GM18520 (cell line): ENCODE data around the gene EIF3I.

Experiments
- ATAC-seq: cut with Tn5 transposase; IDR thresholded peaks from one replicate; pipeline ENCODE4 v1.9.1; 2021; ENCODE audit not compliant: unreplicated experiment

Gene EIF3I

DNA sequence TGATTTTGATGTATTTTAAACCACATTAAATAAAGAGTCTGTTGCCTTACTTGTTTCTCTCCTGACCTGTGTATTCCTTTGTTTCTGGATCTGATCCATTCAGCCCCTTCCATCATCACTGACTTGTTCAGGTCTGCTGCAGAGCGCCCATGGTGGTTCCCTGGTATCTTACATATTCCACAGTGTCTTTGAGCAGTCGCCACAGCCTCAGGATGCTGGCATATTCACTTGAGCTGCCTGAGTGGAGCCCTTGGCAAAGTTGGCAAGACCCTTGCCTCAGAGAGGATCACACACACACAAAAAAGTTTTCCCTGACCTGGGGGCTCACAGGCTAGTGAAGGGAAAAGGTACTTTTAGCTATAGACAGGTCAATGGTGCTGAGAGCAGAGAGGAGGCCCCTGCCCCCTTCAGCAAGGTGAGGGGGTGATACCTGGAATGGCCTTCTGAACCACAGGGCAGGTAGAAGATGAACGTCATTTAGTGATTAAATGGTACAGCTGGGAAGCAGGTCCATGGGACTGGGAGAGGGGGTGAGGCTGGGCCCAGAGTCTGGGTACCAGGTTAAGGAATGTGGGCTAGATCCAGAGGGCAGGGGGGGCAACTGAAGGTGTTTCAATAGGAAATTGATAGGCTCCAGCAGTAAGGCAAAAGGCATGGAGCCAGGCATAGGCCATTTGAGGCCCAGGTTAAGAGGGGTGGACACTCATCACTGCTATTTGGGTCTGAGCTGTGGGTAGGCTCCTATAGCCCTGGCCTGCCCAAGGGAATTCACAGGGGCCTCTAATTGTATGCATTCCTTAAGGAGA, 23.8 kb upstream of the EIF3I start:
- no peak for ATAC-seq

GRCh38 chr1:32199043-32199716, 23.0 kb upstream of the EIF3I start:
- ATAC-seq = no peak

DNA sequence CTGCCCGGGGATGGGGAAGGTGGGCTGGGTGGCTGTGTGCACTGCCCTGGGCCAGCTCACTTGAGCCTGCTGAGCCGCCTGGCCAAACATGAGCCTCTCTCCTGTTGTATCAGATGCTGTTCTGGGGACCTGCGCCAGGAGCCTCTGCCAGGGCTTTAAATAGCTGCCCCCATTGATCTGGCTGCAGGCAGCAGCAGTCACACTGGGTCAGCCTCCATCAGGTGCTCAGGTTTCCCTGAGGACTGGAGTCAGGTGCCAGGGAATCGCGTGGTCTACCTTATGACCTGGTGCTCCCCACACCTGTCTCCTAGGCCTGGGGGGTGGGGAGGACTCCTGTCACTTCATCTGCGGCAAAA, 22.5 kb upstream of the EIF3I start:
- ATAC-seq = no peak

- no peak for ATAC-seq
These were observed 21.8 kb upstream of the EIF3I start, which contains the start of gene CCDC28B for GRCh38 chr1:32200226-32201010. TSS of gene CCDC28B (plus strand) at chr1:32200595. CDS start at chr1:32201936, 1,341 bp downstream.

- ATAC-seq = no peak
These were observed 21.0 kb upstream of the EIF3I start for GRCh38 chr1:32201011-32201855.

- ATAC-seq = no peak
These were observed 17.3 kb upstream of the EIF3I start for GRCh38 chr1:32204943-32205361.

GRCh38 chr1:32205401-32206370, 16.5 kb upstream of the EIF3I start, which contains the start of gene IQCC:
TSS of gene IQCC (plus strand) at chr1:32205671. CDS start at chr1:32205682, 11 bp downstream.
- no peak for ATAC-seq

DNA sequence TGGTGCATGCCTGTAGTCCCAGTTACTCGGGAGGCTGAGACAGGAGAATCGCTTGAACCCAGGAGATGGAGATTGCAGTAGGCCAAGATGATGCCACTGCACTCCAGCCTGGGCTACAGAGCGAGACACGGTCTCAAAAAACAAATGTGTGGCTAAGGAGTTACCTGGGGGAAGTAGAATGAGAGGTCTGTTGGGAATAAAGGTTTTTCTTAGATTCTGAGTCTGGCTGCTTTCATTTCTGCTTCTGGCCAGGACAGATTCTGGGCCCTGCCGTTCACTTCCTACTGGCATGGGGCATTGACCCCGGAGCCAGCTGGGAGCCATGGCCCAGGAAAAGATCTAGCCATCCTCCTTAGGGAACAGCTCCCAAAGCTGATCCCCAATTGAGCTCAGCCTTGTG, 13.7 kb upstream of the EIF3I start:
- ATAC-seq = no peak

GRCh38 chr1:32208891-32209328, 13.3 kb upstream of the EIF3I start, which contains the start of gene DCDC2B:
TSS of gene DCDC2B (plus strand) at chr1:32209089. CDS start at chr1:32209094, 5 bp downstream.
- ATAC-seq = no peak

DNA sequence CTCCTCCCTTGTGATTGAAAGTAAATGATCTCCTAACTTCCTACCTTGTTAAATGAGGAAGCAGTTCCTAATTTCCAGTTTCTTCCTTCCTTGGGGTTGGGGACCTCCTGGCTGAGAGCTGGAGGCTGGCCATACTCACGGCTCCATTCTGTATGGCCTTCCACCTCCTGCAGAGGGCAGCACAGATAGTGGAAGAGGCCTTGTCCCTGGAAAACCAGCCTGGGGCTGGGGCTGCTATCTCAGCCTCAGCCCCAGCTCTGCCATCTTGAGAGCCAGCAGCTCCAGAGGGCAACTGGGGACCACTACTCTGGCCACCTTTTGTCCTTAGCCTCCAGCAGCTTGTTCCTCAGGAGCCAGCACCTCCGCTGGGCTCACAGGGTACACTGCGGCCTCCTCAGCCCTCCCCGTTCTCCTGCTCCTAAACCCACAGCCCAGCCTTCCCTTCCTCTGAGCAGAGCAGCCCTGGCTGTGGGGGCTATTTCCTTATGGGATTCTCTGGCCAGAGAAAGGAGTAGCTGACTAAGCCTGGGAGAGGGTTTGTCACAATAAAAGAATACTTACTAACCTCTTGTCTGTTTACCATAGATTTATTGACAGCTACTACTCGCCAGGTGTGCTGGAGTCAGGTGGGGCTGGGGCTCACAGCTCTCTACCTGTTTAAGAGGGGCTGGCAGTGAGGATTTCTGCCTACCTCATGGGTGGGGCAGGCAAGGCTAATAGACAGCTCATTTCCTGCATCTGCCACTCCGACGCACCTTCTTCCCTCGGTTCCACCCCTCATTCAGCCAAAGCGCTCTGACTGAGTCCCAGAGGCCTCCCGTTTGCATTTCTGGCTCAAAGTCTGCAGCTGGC, 6.4 kb upstream of the EIF3I start:
- ATAC-seq = no peak

DNA sequence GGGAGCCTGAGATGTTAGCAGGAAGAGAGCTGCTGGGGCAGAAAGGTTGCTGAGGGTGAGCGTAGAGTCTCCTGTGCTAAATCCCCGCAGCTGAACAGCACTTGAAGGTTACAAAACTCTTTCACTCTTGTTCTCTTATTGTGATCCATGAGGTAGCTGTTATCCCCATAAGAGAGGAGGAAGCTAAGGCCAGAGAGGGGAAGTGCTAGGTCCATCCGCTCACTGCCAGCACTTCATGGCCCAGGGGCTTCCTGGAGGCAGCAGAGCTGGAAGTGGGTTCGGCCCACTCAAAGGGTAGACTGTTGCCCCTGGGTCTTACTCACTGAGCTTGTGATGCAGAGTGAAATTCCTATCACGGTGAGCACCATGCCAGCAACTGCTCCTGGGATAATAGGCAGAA, 5.6 kb upstream of the EIF3I start:
- ATAC-seq = no peak

DNA sequence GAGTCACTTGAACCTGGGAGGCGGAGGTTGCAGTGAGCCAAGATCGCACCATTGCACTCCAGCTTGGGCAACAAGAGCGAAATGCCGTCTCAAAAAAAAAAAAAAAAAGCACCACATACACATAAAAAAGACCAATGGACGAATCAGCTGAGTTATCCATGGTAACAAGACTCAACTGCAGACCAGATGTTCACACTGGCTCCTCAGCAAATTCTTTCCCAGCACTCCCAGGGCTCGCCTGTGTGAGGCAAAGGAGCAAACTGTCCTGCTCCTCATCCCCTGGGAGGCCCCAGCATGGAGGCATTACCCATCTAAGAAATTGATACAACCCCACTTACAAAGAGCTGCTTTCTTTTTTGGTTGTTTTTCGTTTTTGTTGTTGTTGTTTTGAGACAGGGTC, 3.2 kb upstream of the EIF3I start:
- ATAC-seq = no peak

GRCh38 chr1:32220746-32221580, 1.2 kb upstream of the EIF3I start:
- no peak for ATAC-seq

GRCh38 chr1:32221581-32221979, 627 bp upstream of the EIF3I start:
- no peak for ATAC-seq

- ATAC-seq = no peak
These were observed 1.5 kb downstream of the EIF3I start for GRCh38 chr1:32223683-32224082.

DNA sequence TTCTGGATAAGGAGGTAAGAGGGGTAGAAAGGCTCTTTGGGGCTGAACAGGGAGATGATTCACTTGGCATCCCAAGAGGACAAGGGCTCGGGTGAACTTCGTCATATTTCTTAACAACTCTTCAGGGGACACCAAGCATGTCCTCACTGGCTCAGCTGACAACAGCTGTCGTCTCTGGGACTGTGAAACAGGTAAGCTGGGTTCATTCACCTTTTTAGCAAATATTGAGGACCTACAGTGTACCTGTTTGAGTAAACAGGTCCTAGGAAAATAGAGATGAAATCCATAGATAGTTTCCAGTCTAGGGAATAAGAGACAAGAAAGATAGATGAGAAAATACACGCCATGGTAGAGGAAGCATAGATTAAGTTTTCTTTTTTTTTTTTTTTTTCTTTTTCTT, 2.1 kb downstream of the EIF3I start:
- ATAC-seq = no peak

DNA sequence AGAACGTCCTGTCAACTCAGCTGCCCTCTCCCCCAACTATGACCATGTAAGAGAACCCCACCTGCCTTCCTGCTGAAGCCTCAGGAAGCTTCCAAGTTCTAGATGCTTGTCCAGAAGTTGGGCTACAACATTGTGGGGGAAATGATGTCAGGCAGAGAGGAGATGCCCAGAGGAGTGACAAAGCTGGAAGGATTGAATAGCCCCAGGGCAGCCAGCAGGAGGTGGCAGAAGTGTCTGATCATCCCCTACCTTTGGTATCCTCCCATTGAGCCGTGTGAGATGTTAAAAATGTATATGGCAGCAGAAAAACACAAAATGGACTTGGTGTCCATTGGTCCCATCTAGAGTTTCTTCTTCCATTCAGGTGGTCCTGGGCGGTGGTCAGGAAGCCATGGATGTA, 6.6 kb downstream of the EIF3I start:
- no peak for ATAC-seq
